GM12872 (cell line): ENCODE data around the gene OR51B2.
A peak's percentile ranks its signal among the peaks of the same experiment; 100 is the strongest.

Source experiments
- TF ChIP-seq, protein P1 (sequence below): IDR thresholded peaks from 3 replicates; pipeline ENCODE4 v1.5.1; 2011; ENCODE audit warnings: low read depth, mild to moderate bottlenecking, low read length, moderate library complexity; ENCODE audit not compliant: insufficient read depth

The OR51B2 gene

DNA sequence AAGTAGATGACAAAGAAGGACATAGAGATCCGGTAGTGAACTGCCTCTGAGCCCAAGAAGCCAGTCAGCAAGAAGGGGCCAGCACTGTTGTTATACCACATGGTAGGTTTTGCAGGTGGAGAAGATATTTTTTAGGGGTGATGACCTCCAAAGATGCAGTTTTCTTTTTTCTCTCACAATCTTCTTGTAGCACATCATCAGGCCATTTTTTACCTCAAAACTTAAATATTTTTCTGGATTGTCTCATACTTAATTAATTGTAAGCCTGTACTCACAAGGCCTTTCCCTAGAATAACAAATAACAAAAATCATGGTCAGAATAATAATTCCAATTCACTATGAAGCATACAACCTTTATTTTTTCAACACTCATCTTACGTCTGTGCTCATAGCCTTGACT lies 22.3 kb downstream of the OR51B2 start, which contains the start of gene OR51B4:
TSS of gene OR51B4 (minus strand) at position 101 of the 400 bp plus-strand sequence. CDS start at position 101, 0 bp downstream.
- TF ChIP-seq, protein P1, sequence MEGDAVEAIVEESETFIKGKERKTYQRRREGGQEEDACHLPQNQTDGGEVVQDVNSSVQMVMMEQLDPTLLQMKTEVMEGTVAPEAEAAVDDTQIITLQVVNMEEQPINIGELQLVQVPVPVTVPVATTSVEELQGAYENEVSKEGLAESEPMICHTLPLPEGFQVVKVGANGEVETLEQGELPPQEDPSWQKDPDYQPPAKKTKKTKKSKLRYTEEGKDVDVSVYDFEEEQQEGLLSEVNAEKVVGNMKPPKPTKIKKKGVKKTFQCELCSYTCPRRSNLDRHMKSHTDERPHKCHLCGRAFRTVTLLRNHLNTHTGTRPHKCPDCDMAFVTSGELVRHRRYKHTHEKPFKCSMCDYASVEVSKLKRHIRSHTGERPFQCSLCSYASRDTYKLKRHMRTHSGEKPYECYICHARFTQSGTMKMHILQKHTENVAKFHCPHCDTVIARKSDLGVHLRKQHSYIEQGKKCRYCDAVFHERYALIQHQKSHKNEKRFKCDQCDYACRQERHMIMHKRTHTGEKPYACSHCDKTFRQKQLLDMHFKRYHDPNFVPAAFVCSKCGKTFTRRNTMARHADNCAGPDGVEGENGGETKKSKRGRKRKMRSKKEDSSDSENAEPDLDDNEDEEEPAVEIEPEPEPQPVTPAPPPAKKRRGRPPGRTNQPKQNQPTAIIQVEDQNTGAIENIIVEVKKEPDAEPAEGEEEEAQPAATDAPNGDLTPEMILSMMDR: no peak

DNA sequence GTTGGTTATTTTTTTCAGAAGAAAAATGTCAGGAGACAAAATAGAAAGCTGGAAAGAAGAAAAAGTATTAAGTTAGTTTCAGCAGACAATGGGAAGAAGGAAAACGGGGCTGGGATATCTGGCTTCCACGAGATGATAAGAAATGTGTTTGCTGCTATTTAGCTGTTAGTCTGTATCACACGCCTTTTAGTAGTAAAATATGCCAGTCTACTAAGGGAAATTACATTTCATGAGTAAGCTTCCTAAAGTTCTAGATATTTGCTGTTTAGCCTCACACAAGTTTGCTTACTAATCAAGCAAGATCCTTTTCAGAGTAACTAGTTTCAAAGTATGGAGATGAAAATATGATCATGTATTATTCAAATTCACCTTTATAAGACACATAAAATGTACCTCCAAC lies 23.8 kb downstream of the OR51B2 start:
- TF ChIP-seq, protein P1: no peak

DNA sequence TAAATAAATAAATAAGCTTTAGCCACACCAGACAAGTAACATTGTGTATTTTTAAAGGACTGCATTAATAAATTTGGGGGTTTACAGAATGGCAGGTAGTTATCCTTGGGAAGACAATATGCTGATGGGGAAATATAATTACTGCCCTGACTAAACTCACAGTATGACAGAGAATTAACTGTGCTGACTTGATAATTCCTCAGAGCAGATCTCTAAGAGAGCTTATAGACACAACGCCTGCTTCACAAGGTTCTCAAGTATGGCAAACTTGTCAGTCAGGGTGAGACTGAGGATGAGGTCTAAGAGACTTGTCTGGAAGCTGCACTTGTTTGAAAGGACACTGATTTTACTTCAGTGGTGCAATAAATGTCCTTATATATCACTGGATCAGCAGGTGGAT lies 25.6 kb downstream of the OR51B2 start:
- TF ChIP-seq, protein P1: no peak

DNA sequence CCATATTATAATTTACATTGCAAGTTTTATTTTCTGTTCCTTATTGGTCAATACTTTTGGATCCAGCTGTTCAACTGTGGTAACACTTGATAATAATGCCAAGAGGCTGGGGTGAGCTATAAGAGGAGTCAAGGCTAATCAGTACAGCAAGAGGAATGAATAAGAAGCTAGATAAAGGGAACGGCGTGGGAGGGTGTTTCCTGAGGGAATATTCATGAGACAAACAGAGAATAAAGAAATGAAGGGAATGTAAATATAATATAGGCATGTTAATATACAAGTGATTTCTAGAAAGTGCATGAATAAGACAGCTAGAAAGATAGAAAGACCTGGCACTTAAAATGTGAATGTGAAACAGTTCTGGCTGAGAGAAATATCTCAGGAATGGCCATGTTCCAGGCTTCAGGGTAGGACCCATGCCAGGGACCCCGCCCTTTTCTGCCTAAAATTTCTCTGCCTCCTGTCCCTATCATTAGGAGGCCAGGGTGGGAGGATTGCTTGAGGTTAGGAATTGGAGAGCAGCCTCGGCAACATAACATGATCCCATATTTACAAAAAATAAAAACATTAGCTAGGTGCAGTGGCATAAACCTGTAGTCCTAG lies 26.3 kb downstream of the OR51B2 start:
- TF ChIP-seq, protein P1: no peak

DNA sequence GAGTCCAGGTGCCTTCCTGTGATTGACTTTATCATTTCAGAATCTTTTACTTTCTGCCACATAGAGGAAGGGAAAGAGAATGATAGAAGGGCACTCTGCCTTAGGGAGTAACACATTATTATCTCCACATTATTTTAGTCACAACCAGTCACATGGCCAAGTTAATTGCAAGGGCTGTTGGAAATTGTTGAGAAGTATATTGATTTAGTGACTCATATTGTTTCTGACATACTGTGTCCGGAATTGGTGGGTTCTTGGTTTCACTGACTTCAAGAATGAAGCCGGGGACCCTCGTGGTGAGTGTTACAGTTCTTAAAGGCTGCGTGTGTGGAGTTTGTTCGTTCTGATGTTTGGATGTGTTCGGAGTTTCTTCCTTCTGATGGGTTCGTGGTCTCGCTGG lies 31.1 kb downstream of the OR51B2 start:
- TF ChIP-seq, protein P1: no peak

DNA sequence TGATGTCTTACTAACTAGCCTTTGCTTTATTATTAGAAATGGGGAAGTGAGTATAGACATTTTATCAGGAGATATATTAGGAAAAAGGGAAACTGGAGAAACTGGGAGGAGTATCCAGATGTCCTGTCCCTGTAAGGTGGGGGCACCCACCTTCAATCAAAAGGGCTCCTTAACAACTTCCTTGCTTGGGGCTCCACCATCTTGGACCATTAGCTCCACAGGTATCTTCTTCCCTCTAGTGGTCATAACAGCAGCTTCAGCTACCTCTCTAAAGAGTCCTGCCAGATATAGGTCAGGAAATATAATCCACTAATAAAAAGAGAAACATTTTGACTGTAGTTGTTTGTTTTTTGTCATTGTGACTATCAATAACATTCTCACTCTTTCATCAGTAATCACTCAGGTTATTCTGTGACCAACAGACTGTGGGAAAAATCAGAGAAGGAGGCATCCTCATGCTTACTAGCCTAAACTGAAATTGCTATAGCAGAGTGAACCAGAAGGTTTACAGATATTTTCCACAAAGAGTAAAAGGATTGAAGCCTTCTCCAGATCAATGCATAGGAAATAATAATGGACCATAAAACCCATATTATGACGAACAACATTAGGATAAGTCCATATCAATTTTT lies 32.8 kb downstream of the OR51B2 start:
- TF ChIP-seq, protein P1: peak; percentile 70

DNA sequence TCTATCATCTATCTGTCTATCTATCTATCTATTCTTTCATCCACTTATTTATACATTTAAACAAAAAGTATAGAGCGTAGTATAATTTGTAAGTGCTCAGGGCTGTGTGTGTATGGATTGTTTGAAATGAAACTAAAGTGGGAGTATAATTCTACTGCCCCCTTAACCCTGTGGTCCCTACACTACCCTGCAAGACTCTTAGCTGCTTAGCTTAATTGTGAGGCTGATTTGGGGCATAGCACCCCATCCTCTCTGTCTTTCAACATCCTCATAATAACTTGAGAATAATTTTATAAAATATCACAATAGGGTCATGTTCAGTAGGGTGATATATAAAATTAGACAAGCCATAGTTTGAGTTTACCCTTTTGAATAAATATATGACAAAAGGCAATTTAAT lies 34.0 kb downstream of the OR51B2 start:
- TF ChIP-seq, protein P1: no peak
